Suppressor macrophage (primary cell): ENCODE measurements around the gene PDE5A.
"Not testable (repeated sequence)": the region's sequence is repeated elsewhere in the genome, so short reads cannot be mapped to it uniquely, and the experiment has no call there.

Experiments used
- DNase-seq, 4 experiments: peaks; one replicate each; pipeline ENCODE4 v3.0.0-alpha.2; 2020 to 2022
- total RNA-seq, 17 experiments: gene quantifications; one replicate each; lab custom pipeline; 2026; ENCODE audit warnings: mixed read lengths in 6 of 17, inconsistent platforms in 3 of 17; lab: John Stamatoyannopoulos, UW

Gene PDE5A
- total RNA-seq, result 0 to 5.5 (median 0.08) reads per million in 17 experiments

- DNase-seq, result peak; percentile 73 to 89 (median 81)
These were observed at the start of gene PDE5A for GRCh38 chr4:119628281-119629141. PDE5A (minus strand) TSS chr4:119628804; CDS start chr4:119628671, 133 bp downstream.

- DNase-seq, result no peak
These were observed 47.5 kb upstream of the PDE5A start for GRCh38 chr4:119676101-119676500.

- DNase-seq, result no peak
These were observed 46.8 kb upstream of the PDE5A start for GRCh38 chr4:119675391-119675790.

- DNase-seq, result no peak
These were observed 44.3 kb upstream of the PDE5A start for GRCh38 chr4:119672938-119673337.

- DNase-seq, result no peak
These were observed 43.5 kb upstream of the PDE5A start for GRCh38 chr4:119672086-119672485.

GRCh38 chr4:119671205-119671604 is 42.6 kb upstream of the PDE5A start:
- DNase-seq, result no peak

GRCh38 chr4:119667802-119668201 is 39.2 kb upstream of the PDE5A start:
- no peak for DNase-seq

GRCh38 chr4:119666653-119667091 is 38.1 kb upstream of the PDE5A start:
- no peak for DNase-seq

GRCh38 chr4:119665752-119666151 is 37.1 kb upstream of the PDE5A start:
- no peak for DNase-seq

GRCh38 chr4:119664168-119664907 is 35.7 kb upstream of the PDE5A start:
- DNase-seq, result no peak

- DNase-seq, result no peak
These were observed 34.7 kb upstream of the PDE5A start for GRCh38 chr4:119663160-119663788.

GRCh38 chr4:119662612-119663011 is 34.0 kb upstream of the PDE5A start:
- DNase-seq, result not testable (repeated sequence)

- DNase-seq, result no peak
These were observed 32.6 kb upstream of the PDE5A start for GRCh38 chr4:119661231-119661630.

GRCh38 chr4:119659576-119659975 is 31.0 kb upstream of the PDE5A start:
- no peak for DNase-seq

GRCh38 chr4:119657111-119657611 is 28.6 kb upstream of the PDE5A start:
- DNase-seq, result no peak

GRCh38 chr4:119656342-119656741 is 27.7 kb upstream of the PDE5A start:
- DNase-seq, result no peak

GRCh38 chr4:119655111-119655837 is 26.7 kb upstream of the PDE5A start:
- DNase-seq, result no peak

GRCh38 chr4:119653990-119654389 is 25.4 kb upstream of the PDE5A start:
- no peak for DNase-seq

GRCh38 chr4:119652998-119653397 is 24.4 kb upstream of the PDE5A start:
- no peak for DNase-seq

- DNase-seq, result no peak
These were observed 19.8 kb upstream of the PDE5A start for GRCh38 chr4:119648398-119648797.

GRCh38 chr4:119647558-119647957 is 19.0 kb upstream of the PDE5A start:
- no peak for DNase-seq
